Breast epithelium (tissue), 4 donors: ENCODE data around the gene ASB8. TPM values are rescaled to one million over a fixed set of nuclear protein-coding genes. Genes with fewer than 3 reads are reported as not detected.

Experiments
- DNase-seq, 2 donors: peaks; one replicate each; pipeline ENCODE4 v3.0.0-alpha.2; 2019; ENCODE audit warnings: low spot score in 2 of 2
- H3K27ac ChIP-seq, 2 donors: fragments of 200-600 bp; sonication (generic) in 1 of 2; one replicate each; pipeline ENCODE4 v1.5.1; 2016 to 2019; ENCODE audit warnings: mild to moderate bottlenecking in 1 of 2
- H3K27me3 ChIP-seq, 2 donors: fragments of 200-600 bp; sonication (generic) in 1 of 2; one replicate each; pipeline versions ENCODE4 v1.5.1 to v1.6.0; 2017 to 2019; ENCODE audit warnings: control low read depth in 1 of 2, mild to moderate bottlenecking in 1 of 2
- H3K36me3 ChIP-seq: fragments of 200-600 bp; one replicate; pipeline ENCODE4 v1.5.1; 2019
- H3K4me1 ChIP-seq, 2 donors: fragments of 200-600 bp; sonication (generic); one replicate each; pipeline ENCODE4 v1.5.1; 2016 to 2019; ENCODE audit warnings: control low read depth in 1 of 2
- H3K4me3 ChIP-seq, 3 donors: fragments of 200-600 bp; sonication (generic); 1 replicate in 2 of 3; 2 replicates in 1 of 3; pipeline ENCODE4 v1.5.1; 2016 to 2019; ENCODE audit warnings: mild to moderate bottlenecking in 3 of 3, moderate library complexity in 2 of 3
- H3K9me3 ChIP-seq, 2 donors: fragments of 200-600 bp; sonication (generic) in 1 of 2; one replicate each; pipeline ENCODE4 v1.5.1; 2016 to 2019; ENCODE audit warnings: control low read depth in 1 of 2
- POLR2A ChIP-seq: fragments of 450-650 bp; IDR thresholded peaks from one replicate; pipeline ENCODE4 v1.6.1; 2016; ENCODE audit warnings: antibody characterized with exemption, mild to moderate bottlenecking, moderate library complexity
- POLR2AphosphoS5 ChIP-seq, 3 donors: sonication (generic); formaldehyde crosslinking; IDR thresholded peaks; one replicate each; pipeline ENCODE4 v1.6.1; 2017; ENCODE audit warnings: antibody characterized with exemption in 3 of 3
- intact Hi-C: fragments of 100-400 bp; cut with DNase I; formaldehyde crosslinking; loops from one replicate; pipeline ENCODE4 v1.15.1; 2023; ENCODE audit warnings: low total_unique reads
- total RNA-seq, 3 donors: library from RNA; depleted of rRNA; stranded (reverse); fragments of >200 nt; gene quantifications; one replicate each; pipeline ENCODE4 v1.1.0, GENCODE V29; 2016
- TF ChIP-seq, protein P1 (sequence below), 3 donors: fragments of 450-650 bp; IDR thresholded peaks; one replicate each; pipeline ENCODE4 v1.5.1; 2016 to 2017; ENCODE audit warnings: antibody characterized with exemption in 3 of 3, mild to moderate bottlenecking in 3 of 3, moderate library complexity in 3 of 3

ASB8 gene
- total RNA-seq, 3 donors from 2014 or later: 20.6 to 37.2 (median 30.6) TPM

DNA sequence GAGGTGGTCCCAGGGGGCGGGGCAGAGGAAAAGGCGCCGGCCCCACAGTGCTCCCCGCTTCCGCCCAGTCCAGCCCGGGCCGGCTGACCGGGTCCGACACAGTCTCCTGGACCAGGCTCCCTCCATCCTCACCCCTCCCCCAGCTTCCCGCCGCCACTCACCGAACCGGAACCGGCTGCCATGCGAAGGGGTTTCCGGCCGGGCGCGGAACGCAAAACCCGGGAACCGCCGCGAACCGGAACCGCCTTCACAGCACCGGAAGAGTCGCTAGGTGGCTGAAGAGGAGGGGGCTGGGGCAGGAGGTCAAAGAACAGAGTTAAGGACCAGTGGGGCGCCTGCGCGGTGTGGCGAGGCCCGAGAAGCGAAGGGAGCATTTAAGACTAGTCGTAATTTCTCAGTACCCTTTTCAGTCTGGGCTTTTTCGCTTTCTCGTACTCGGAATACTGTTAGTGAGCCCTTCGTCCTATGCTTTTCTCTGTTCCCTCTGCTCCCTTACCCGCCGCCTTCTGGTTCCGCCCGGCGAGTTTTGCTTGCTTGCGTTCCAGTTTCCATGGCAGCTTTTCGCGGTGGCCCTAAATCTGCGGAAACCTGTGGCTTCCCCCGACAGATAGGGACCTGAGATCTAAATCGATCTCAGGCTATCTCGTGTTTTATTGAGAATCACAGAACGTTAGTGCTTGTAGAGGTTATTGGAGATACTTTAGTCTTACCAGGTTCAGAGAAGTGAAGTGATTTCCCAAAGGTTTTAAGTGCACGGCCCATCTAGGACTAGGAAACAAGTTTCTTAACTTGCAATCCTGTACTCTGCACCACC, 51.2 kb downstream of the ASB8 start, which contains the start of gene SENP1:
TSS of gene SENP1 (minus strand) at position 213 of the 814 bp plus-strand sequence. CDS start 4,607 bp downstream, outside the sequence.
- H3K27me3 ChIP-seq: no peaks in the 10 kb centered on the region
- H3K4me3 ChIP-seq: peak within 1 kb of the TSS; percentile 84 to 100 (median 88)
- intact Hi-C loops: no loop called here
- TF ChIP-seq, protein P1, sequence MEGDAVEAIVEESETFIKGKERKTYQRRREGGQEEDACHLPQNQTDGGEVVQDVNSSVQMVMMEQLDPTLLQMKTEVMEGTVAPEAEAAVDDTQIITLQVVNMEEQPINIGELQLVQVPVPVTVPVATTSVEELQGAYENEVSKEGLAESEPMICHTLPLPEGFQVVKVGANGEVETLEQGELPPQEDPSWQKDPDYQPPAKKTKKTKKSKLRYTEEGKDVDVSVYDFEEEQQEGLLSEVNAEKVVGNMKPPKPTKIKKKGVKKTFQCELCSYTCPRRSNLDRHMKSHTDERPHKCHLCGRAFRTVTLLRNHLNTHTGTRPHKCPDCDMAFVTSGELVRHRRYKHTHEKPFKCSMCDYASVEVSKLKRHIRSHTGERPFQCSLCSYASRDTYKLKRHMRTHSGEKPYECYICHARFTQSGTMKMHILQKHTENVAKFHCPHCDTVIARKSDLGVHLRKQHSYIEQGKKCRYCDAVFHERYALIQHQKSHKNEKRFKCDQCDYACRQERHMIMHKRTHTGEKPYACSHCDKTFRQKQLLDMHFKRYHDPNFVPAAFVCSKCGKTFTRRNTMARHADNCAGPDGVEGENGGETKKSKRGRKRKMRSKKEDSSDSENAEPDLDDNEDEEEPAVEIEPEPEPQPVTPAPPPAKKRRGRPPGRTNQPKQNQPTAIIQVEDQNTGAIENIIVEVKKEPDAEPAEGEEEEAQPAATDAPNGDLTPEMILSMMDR (IDR thresholded peaks at IDR 0.05): peak in 2 of 3 donors; percentile 47 to 55
- TF ChIP-seq POLR2AphosphoS5 (IDR thresholded peaks at IDR 0.05): peak; percentile 61 to 82 (median 68)
- TF ChIP-seq POLR2A: no peak
- no peaks in the 10 kb centered on the region for H3K36me3 ChIP-seq
- H3K27ac ChIP-seq: peak within 1 kb of the TSS; percentile 94 to 97
- no peaks in the 10 kb centered on the region for H3K9me3 ChIP-seq
- peak; percentile 75 to 86 for DNase-seq
- H3K4me1 ChIP-seq: peaks cover 0 to 6% of the 10 kb centered on the region in 2 donors

- H3K27me3 ChIP-seq: no peaks in the 10 kb centered on the region
- H3K4me3 ChIP-seq: peak overlapping the region; percentile 84 to 100 (median 88)
- H3K36me3 ChIP-seq: no peaks in the 10 kb centered on the region
- peak overlapping the region; percentile 94 to 97 for H3K27ac ChIP-seq
- intact Hi-C loops: no loop called here
- no peaks in the 10 kb centered on the region for H3K9me3 ChIP-seq
- TF ChIP-seq POLR2AphosphoS5 (IDR thresholded peaks at IDR 0.05) (no peak), POLR2A (no peak)
- TF ChIP-seq, protein P1 (IDR thresholded peaks at IDR 0.05): no peak
- no peak for DNase-seq
- peaks cover 0 to 6% of the 10 kb centered on the region in 2 donors for H3K4me1 ChIP-seq
Observed at GRCh38 chr12:48105321-48105866, 51.9 kb downstream of the ASB8 start.

- intact Hi-C loops: no loop called here
- Histone ChIP-seq H3K27me3 (no peaks in the 10 kb centered on the region), H3K36me3 (no peaks in the 10 kb centered on the region), H3K27ac (no peak overlapping the region), H3K9me3 (no peaks in the 10 kb centered on the region), H3K4me3 (peak overlapping the region; percentile 84 to 100 (median 88)), H3K4me1 (peaks cover 0 to 6% of the 10 kb centered on the region in 2 donors)
- no peak for TF ChIP-seq POLR2AphosphoS5 (IDR thresholded peaks at IDR 0.05)
- TF ChIP-seq, protein P1 (IDR thresholded peaks at IDR 0.05): no peak
- no peak for TF ChIP-seq POLR2A
- no peak for DNase-seq
Observed at GRCh38 chr12:48104531-48104930, 52.8 kb downstream of the ASB8 start.

Other genes starting within 250 kb of the ASB8 start
- gene TMEM106C, start 193.9 kb downstream of the ASB8 start, total RNA-seq: 100 to 1,000 TPM in 1 of 3 donors, 10 to 100 TPM in 2; 35.2 to 131 (median 73.4) TPM
- 1 to 10 TPM in 2 of 3 donors, not detected in 1; 1.6 to 3.2 TPM for gene COL2A1, start 153.0 kb downstream of the ASB8 start, total RNA-seq
- gene SENP1, start 51.4 kb downstream of the ASB8 start, total RNA-seq: 10 to 100 TPM; 14.4 to 36.1 (median 30.2) TPM
- 10 to 100 TPM; 19.0 to 40.0 (median 31.8) TPM for gene PFKM, start 38.2 kb downstream of the ASB8 start, total RNA-seq
- 1 to 10 TPM in 1 of 3 donors, under 1 TPM in 2; 0.44 to 2.0 (median 0.48) TPM for gene CCDC184, start 26.1 kb upstream of the ASB8 start, total RNA-seq
- gene OR10AD1, start 45.8 kb upstream of the ASB8 start, total RNA-seq: not detected
- 10 to 100 TPM; 22.9 to 33.8 (median 23.4) TPM for gene ZNF641, start 193.4 kb upstream of the ASB8 start, total RNA-seq